HepG2 (cell line): ENCODE data around the gene NARF. TPM values are rescaled to one million over a fixed set of nuclear protein-coding genes. Genes with fewer than 3 reads are reported as not detected.
A peak's percentile ranks its signal among the peaks of the same experiment; 100 is the strongest.
"Not testable (repeated sequence)": the region's sequence is repeated elsewhere in the genome, so short reads cannot be mapped to it uniquely, and the experiment has no call there.

Experiments
- ATAC-seq: fragments of 200-7000 bp; cut with Tn5 transposase; 3 replicates; pipeline ENCODE4 v1.9.1; 2020; ENCODE audit warnings: mild to moderate bottlenecking, moderate library complexity
- BruUV-seq: library from RNA; stranded (reverse); fragments of 400-500 nt; replicated peaks from 2 replicates; lab custom pipeline; 2021; lab: Mats Ljungman, UMichigan
- CTCF ChIA-PET: fragments of 300-600 bp; formaldehyde crosslinking; extraction: SDS; loops from one replicate; lab custom pipeline; 2021; ENCODE audit warnings: low total read pairs, inconsistent platforms, low intra/inter-chr PET ratio; lab: Yijun Ruan, JAX
- POLR2A ChIA-PET: fragments of 350-600 bp; sonication (Branson Sonifier 250); formaldehyde crosslinking; loops from one replicate; lab custom pipeline; 2020; ENCODE audit warnings: antibody characterized with exemption, inconsistent platforms; lab: Yijun Ruan, JAX
- DNase-seq: peaks from one replicate; pipeline ENCODE4 v3.0.0-alpha.2; 2015; ENCODE audit warnings: low spot score
- FAIRE-seq: peaks from 3 replicates; lab custom pipeline; 2011; peaks lifted over from hg19 to GRCh38; lab: Jason Lieb, UNC
- H2AFZ ChIP-seq: one replicate; pipeline ENCODE4 v1.6.1; 2011; ENCODE audit warnings: low read length, inconsistent platforms
- H3K27ac ChIP-seq: fragments of 300-600 bp; 3 replicates; pipeline ENCODE4 v1.8.0; 2011; ENCODE audit warnings: mixed run types, mild to moderate bottlenecking, mixed read lengths, low read length, inconsistent platforms; ENCODE audit not compliant: insufficient read depth; ENCODE audit errors: extremely low read length
- H3K27me3 ChIP-seq, 2 experiments: fragments of 200-600 bp in 1 of 2; 2 replicates in 1 of 2; 3 replicates in 1 of 2; pipeline versions ENCODE4 v1.6.0 to v1.8.0; 2011; ENCODE audit warnings: low read length in 2 of 2, mild to moderate bottlenecking in 2 of 2, moderate library complexity in 2 of 2, inconsistent platforms in 1 of 2; ENCODE audit not compliant: insufficient read depth in 2 of 2, control insufficient read depth in 1 of 2
- H3K36me3 ChIP-seq, 2 experiments: fragments of 200-600 bp in 1 of 2; replicated peaks in 1 of 2; 2 replicates in 1 of 2; 3 replicates in 1 of 2; pipeline versions ENCODE4 v1.5.1 to v1.8.0; 2011; ENCODE audit warnings: low read length in 2 of 2, inconsistent platforms in 1 of 2; ENCODE audit not compliant: insufficient read depth in 2 of 2, control insufficient read depth in 1 of 2
- H3K4me1 ChIP-seq: 2 replicates; pipeline ENCODE4 v1.5.1; 2012; ENCODE audit warnings: low read length, inconsistent platforms; ENCODE audit not compliant: insufficient read depth
- H3K4me2 ChIP-seq: 2 replicates; pipeline ENCODE4 v1.6.0; 2011; ENCODE audit warnings: low read depth, low read length, inconsistent platforms
- H3K4me3 ChIP-seq, 3 experiments: fragments of 200-600 bp in 1 of 3; sonication (generic), shearing (Covaris generic) in 1 of 3; replicated peaks in 1 of 3; 2 replicates each; pipeline ENCODE4 v1.5.1; 2011 to 2016; ENCODE audit warnings: low read length in 3 of 3, inconsistent platforms in 2 of 3, low read depth in 2 of 3, mild to moderate bottlenecking in 2 of 3, control low read depth in 1 of 3, mixed read lengths in 1 of 3; ENCODE audit not compliant: insufficient read depth in 1 of 3
- H3K79me2 ChIP-seq: one replicate; pipeline ENCODE4 v1.6.1; 2011; ENCODE audit warnings: low read length, inconsistent platforms; ENCODE audit not compliant: insufficient read depth
- H3K9ac ChIP-seq: 2 replicates; pipeline ENCODE4 v1.6.0; 2011; ENCODE audit warnings: mild to moderate bottlenecking, low read depth, low read length, inconsistent platforms; ENCODE audit not compliant: insufficient read depth
- H3K9me3 ChIP-seq: 2 replicates; pipeline ENCODE4 v1.5.1; 2012; ENCODE audit warnings: mild to moderate bottlenecking, low read length
- H4K20me1 ChIP-seq: 2 replicates; pipeline ENCODE4 v1.6.0; 2011; ENCODE audit warnings: inconsistent platforms, mild to moderate bottlenecking, low read length, moderate library complexity; ENCODE audit not compliant: insufficient read depth
- KDM4B ChIP-seq: sonication (generic); formaldehyde crosslinking; IDR thresholded peaks from 2 replicates; pipeline ENCODE4 v1.4.0; 2020; ENCODE audit warnings: missing genetic modification reagents
- SOX6 ChIP-seq, 2 experiments: fragments of 450-650 bp in 1 of 2; sonication (generic) in 1 of 2; formaldehyde crosslinking in 1 of 2; IDR thresholded peaks; 2 replicates each; pipeline versions ENCODE4 v1.4.0 to v1.6.1; 2017 to 2020; ENCODE audit warnings: antibody characterized with exemption in 1 of 2, mild to moderate bottlenecking in 1 of 2, missing genetic modification reagents in 1 of 2
- SP1 ChIP-seq, 2 experiments: fragments of 450-650 bp in 1 of 2; sonication (generic) in 1 of 2; formaldehyde crosslinking in 1 of 2; IDR thresholded peaks; 2 replicates each; pipeline versions ENCODE4 v1.4.0 to v1.6.1; 2016 to 2020; ENCODE audit warnings: missing genetic modification reagents in 1 of 2
- ZNF264 ChIP-seq: sonication (generic); formaldehyde crosslinking; IDR thresholded peaks from 2 replicates; pipeline ENCODE4 v1.4.0; 2020; ENCODE audit warnings: missing genetic modification reagents
- ZNF317 ChIP-seq: sonication (generic); formaldehyde crosslinking; IDR thresholded peaks from 2 replicates; pipeline ENCODE4 v1.5.0; 2020; ENCODE audit warnings: mild to moderate bottlenecking, missing genetic modification reagents
- ZNF407 ChIP-seq: sonication (generic); formaldehyde crosslinking; IDR thresholded peaks from one replicate; pipeline ENCODE4 v1.5.1; 2020; ENCODE audit warnings: mild to moderate bottlenecking, missing genetic modification reagents; ENCODE audit errors: not compliant biosample characterization
- ZNF484 ChIP-seq: sonication (generic); formaldehyde crosslinking; IDR thresholded peaks from 2 replicates; pipeline ENCODE4 v1.5.1; 2020; ENCODE audit warnings: mild to moderate bottlenecking, low read depth, missing genetic modification reagents, borderline replicate concordance
- WGBS: methylation state at CpG from one replicate; pipeline ENCODE4 v1.1.6; 2017; ENCODE audit warnings: low lambda C conversion rate; 5-methylcytosine and 5-hydroxymethylcytosine counted together
- in situ Hi-C: cut with HindIII; loops from 2 replicates; pipeline ENCODE4 v1.10.0; 2017; ENCODE audit warnings: low pct_unique_long_range_greater_than_20kb; ENCODE audit not compliant: extremely low pct_ligation_motif_present
- intact Hi-C: fragments of 100-400 bp; cut with micrococcal nuclease; formaldehyde crosslinking; loops from one replicate; pipeline ENCODE4 v1.10.0; 2022; ENCODE audit not compliant: unreplicated experiment
- polyA plus RNA-seq, 8 experiments: library from polyadenylated mRNA; depleted of rRNA in 3 of 8; stranded (reverse) in 7 of 8; unstranded in 1 of 8; fragments of >200 nt; fragmentation: Illumina TruSeq in 4 of 8; extraction: Trizol in 4 of 8; gene quantifications; 2 replicates each; pipeline versions ENCODE4 v1.2.1 to v1.2.3, GENCODE V29; 2011 to 2016; ENCODE audit warnings: low read depth in 4 of 8, missing spikeins in 1 of 8, mixed read lengths in 1 of 8; ENCODE audit not compliant: insufficient read depth in 1 of 8
- total RNA-seq, 5 experiments: library from RNA; depleted of rRNA; stranded (reverse); fragments of >200 nt; fragmentation: Illumina TruSeq; extraction: Trizol; gene quantifications; 2 replicates each; pipeline ENCODE4 v1.2.3, GENCODE V29; 2016; ENCODE audit warnings: low read depth in 1 of 5

NARF gene
- total and polyA plus RNA-seq, 2 of the 13 experiments (the other 11 are each of a cell fraction or from before 2014, with no cell fraction given): 61.1 to 144 TPM

- ATAC-seq, FAIRE-seq, H3K9ac ChIP-seq, CTCF ChIA-PET, DNase-seq, H3K9me3 ChIP-seq, H3K27ac ChIP-seq, BruUV-seq, H3K27me3 ChIP-seq, H3K36me3 ChIP-seq, in situ Hi-C loops, H4K20me1 ChIP-seq, H3K4me2 ChIP-seq, H3K4me3 ChIP-seq, H2AFZ ChIP-seq, H3K79me2 ChIP-seq: not testable (repeated sequence)
- peak; percentile 98 for TF ChIP-seq ZNF317
- POLR2A ChIA-PET: interaction anchor here (1.9 kb wide), 1 partner anchor 10 kb away, joined by 5 read pairs; no protein-coding TSS in a partner anchor
- H3K4me1 ChIP-seq: peaks cover 31% of the 10 kb centered on the region
- intact Hi-C loops: loop anchor here (10.0 kb wide), 1 partner anchor 179 kb away; the partner anchor contains the start of gene SECTM1
- WGBS: 92% methylated on average over 10 of the region's 10 CpGs
These were observed 55.3 kb downstream of the NARF start for GRCh38 chr17:82513864-82514263.

- 0% methylated on average over 10 of the region's 10 CpGs for WGBS
- no peaks in the 10 kb centered on the region; a peak in 1 of 5 replicates for H3K27me3 ChIP-seq
- in situ Hi-C loops (no loop called here), intact Hi-C loops (loop anchor here (1.0 to 10.0 kb wide), 3 partner anchors 23 to 183 kb away; partner anchors contain the start of gene SECTM1)
- ChIA-PET POLR2A (interaction anchor here (0.6 to 1.8 kb wide), 10 partner anchors 8 to 128 kb away, joined by 3 to 16 read pairs (median 6); partner anchors contain the start of gene NARF), CTCF (no interaction called here)
- DNase-seq (peak; percentile 95), ATAC-seq (peak; percentile 34), FAIRE-seq (peak; percentile 96)
- peak overlapping the region; percentile 59 for H3K9ac ChIP-seq
- peak overlapping the region; percentile 82 for H3K27ac ChIP-seq
- H3K36me3 ChIP-seq: no peaks in the 10 kb centered on the region
- peak overlapping the region; percentile 9 to 46 (median 18); a peak in 4 of 6 replicates for H3K4me3 ChIP-seq
- H3K4me1 ChIP-seq: peaks cover 32% of the 10 kb centered on the region
- no peaks in the 10 kb centered on the region for H3K9me3 ChIP-seq
- no TSS peak for BruUV-seq
- peaks cover 19% of the 10 kb centered on the region for H4K20me1 ChIP-seq
- H3K79me2 ChIP-seq: peaks cover 23% of the 10 kb centered on the region
- peak overlapping the region; percentile 78 for H3K4me2 ChIP-seq
- H2AFZ ChIP-seq: peak overlapping the region; percentile 64
- peak; percentile 98 for TF ChIP-seq KDM4B
- TF ChIP-seq ZNF407 (CRISPR knock-in tag): peak; percentile 46
- no peak for TF ChIP-seq SP1 (IDR thresholded peaks at IDR 0.05)
- TF ChIP-seq SP1 (CRISPR knock-in tag; IDR thresholded peaks at IDR 0.05): peak; percentile 55; the same call in 1 of the 2 replicates
- TF ChIP-seq ZNF264 (CRISPR knock-in tag): 0 out of 2 replicates have a peak, but pooled peaks have one; percentile 32
- no peak for TF ChIP-seq ZNF484 (CRISPR knock-in tag)
- no peak for TF ChIP-seq SOX6 (IDR thresholded peaks at IDR 0.05)
- TF ChIP-seq SOX6 (CRISPR knock-in tag; IDR thresholded peaks at IDR 0.05): peak; percentile 96
These were observed 58.8 kb downstream of the NARF start for GRCh38 chr17:82517230-82517865.
